IgD-negative memory B cell (primary cell): ENCODE data around the gene TCEA2. TPM values are rescaled to one million over a fixed set of nuclear protein-coding genes. Genes with fewer than 3 reads are reported as not detected.

Source experiments
- H3K27ac Mint-ChIP-seq, 3 donors: one replicate each; pipeline ENCODE4 v1.8.0; 2020 to 2022; ENCODE audit warnings: mild to moderate bottlenecking in 3 of 3, mixed read lengths in 3 of 3, moderate library complexity in 1 of 3
- H3K27me3 Mint-ChIP-seq: one replicate; pipeline ENCODE4 v1.8.0; 2021; ENCODE audit warnings: mixed read lengths
- H3K36me3 Mint-ChIP-seq: one replicate; pipeline ENCODE4 v1.8.0; 2020; ENCODE audit warnings: mild to moderate bottlenecking, mixed read lengths
- H3K4me1 Mint-ChIP-seq, 3 donors: one replicate each; pipeline ENCODE4 v1.8.0; 2020 to 2022; ENCODE audit warnings: mixed read lengths in 3 of 3, mild to moderate bottlenecking in 1 of 3
- H3K4me3 Mint-ChIP-seq, 4 donors: one replicate each; pipeline ENCODE4 v1.8.0; 2020 to 2022; ENCODE audit warnings: mild to moderate bottlenecking in 4 of 4, mixed read lengths in 4 of 4, moderate library complexity in 3 of 4
- H3K9me3 Mint-ChIP-seq, 3 donors: one replicate each; pipeline ENCODE4 v1.8.0; 2020 to 2021; ENCODE audit warnings: mixed read lengths in 3 of 3, mild to moderate bottlenecking in 1 of 3
- polyA plus RNA-seq: library from polyadenylated mRNA; unstranded; fragments of 300-500 nt; fragmentation: Illumina TruSeq; gene quantifications from one replicate; pipeline ENCODE4 v1.2.3, GENCODE V29; 2021

Gene TCEA2
- 41.3 TPM for polyA plus RNA-seq

DNA sequence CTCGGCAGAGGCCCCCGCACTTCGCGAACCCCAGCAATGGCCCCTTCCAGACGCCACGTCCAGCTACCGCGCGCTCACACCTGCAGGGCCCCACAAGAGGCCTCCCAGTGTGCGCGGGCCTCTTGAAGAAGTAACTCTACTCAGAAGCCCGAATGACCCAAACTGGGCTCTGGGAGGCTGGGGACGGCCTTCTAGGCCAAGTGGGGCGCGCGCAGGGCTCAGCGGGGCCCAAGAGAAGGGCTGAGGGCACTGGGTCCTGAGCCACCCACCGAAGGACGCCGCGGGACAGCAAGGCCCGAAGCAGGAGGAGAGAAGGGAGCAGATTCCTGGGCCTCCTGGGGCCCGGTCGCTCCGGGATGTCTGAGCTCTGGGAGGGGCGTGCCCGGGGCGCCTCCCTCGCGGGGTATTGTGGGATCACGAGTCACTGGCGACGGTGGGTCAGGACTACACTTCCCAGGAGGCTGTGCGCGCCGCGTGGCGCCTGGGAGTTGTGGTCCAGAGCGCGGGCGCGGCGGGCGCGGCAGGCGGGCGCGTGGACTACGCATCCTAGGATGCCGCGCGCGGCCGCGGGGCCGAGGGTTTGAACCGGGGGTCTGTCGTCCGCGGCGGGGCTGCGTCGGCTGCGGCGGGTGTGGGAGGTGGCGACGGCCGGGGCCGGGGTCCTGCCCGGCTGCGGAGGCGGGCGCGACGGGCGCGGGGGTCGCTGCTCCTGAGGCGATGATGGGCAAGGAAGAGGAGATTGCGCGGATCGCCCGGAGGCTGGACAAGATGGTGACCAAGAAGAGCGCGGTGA lies at the start of gene TCEA2:
Gene TCEA2 (plus strand): TSS at position 603 of the 793 bp plus-strand sequence. CDS start 115 bp downstream, at position 718.
- Mint-ChIP-seq H3K9me3 (no peaks in the 10 kb centered on the region), H3K4me1 (peaks cover 17 to 37% (median 25%) of the 10 kb centered on the region in 3 donors), H3K27me3 (peaks cover 4% of the 10 kb centered on the region), H3K4me3 (peak within 1 kb of the TSS; percentile 80 to 95 (median 86)), H3K27ac (peak within 1 kb of the TSS in 2 of 3 donors; percentile 28 to 61), H3K36me3 (peaks cover 1% of the 10 kb centered on the region)

DNA sequence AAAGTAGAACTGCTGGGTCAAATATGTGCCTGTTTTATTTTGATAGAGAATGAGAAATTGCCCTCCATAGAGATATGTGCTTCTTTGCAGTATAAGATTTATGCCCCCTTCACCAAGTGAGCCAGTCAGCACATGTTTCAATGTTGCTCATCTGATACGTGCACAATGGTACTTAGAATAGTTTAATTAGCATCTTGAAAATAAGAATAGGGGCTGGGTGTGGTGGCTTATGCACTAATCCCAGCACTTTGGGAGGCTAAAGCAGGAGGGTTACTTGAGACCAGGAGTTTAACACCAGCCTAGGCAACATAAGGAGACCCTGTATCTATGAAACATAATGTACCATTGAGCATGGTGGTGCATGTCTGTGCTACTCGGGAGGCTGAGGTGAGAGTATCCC lies 47.4 kb upstream of the TCEA2 start:
- Mint-ChIP-seq H3K4me1 (peaks cover 0 to 2% (median 0%) of the 10 kb centered on the region in 3 donors), H3K4me3 (no peak overlapping the region), H3K9me3 (no peaks in the 10 kb centered on the region), H3K36me3 (peaks cover 12% of the 10 kb centered on the region), H3K27ac (no peak overlapping the region), H3K27me3 (no peaks in the 10 kb centered on the region)

DNA sequence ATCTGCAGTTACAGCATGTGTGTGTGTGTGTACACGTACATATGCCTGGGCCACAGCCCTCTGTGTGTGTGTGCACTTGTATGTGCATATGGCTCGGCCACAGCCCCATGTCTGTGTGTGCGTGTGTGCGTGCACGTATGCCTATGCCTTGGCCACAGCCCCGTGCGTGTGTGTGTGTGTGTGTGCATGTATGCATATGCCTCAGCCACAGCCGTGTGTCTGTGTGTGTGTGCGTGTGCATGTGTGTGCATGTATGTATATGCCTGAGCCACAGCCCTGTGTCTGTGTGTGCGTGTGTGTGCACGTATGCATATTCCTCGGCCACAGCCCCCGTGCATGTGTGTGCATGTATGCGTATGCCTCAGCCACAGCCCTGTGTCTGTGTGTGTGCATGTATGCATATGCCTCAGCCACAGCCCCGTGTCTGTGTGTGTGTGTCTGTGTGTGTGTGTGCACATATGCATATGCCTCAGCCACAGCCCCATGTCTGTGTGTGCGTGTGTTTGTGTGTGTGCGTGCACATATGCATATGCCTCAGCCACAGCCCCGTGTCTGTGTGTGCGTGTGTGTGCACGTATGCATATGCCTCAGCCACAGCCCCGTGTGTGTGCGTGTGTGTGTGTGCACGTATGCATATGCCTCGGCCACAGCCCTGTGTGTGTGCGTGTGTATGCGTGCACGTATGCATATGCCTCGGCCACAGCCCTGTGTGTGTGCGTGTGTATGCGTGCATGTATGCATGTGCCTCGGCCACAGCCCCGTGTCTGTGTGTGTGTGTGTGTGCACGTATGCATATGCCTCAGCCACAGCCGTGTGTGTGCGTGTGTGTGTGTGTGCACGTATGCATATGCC lies 41.6 kb upstream of the TCEA2 start:
- Mint-ChIP-seq H3K4me1 (no peaks in the 10 kb centered on the region), H3K4me3 (no peak overlapping the region), H3K36me3 (peaks cover 11% of the 10 kb centered on the region), H3K27ac (no peak overlapping the region), H3K9me3 (no peaks in the 10 kb centered on the region), H3K27me3 (no peaks in the 10 kb centered on the region)

DNA sequence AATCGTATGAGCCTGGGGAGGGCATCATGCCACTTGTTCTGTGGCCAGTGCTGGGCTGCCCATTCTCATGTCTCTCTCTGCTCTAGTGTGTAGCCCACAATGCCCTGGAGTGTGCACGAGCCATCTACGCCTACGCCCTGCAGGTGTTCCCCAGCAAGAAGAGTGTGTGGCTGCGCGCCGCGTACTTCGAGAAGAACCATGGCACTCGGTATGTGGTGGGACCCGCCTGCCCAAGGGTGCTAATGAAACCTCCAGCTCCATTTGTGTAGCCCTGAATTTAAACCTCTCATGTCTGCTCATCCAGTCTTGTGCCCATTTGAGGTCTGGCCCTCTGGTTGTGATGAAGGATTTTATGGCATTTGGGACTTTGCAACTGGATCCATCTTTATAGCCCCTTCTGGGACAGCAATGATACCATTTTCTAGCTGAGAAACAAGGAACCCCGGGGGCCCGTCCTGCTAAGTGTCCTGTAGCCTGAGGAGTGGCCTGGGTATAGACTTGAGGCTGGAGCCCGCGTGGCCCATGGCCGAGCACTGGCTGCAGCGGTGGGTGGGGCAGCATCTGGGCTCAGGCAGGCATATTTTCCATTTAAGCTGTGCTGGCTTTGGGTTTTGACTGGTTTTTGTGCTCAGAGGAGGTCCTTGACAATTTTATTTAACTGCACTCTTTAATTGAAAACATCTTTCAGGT lies 40.2 kb upstream of the TCEA2 start:
- Mint-ChIP-seq H3K4me1 (no peaks in the 10 kb centered on the region), H3K4me3 (no peak overlapping the region), H3K9me3 (no peaks in the 10 kb centered on the region), H3K27me3 (no peaks in the 10 kb centered on the region), H3K27ac (peak overlapping the region in 1 of 3 donors; percentile 57), H3K36me3 (peaks cover 8% of the 10 kb centered on the region)

DNA sequence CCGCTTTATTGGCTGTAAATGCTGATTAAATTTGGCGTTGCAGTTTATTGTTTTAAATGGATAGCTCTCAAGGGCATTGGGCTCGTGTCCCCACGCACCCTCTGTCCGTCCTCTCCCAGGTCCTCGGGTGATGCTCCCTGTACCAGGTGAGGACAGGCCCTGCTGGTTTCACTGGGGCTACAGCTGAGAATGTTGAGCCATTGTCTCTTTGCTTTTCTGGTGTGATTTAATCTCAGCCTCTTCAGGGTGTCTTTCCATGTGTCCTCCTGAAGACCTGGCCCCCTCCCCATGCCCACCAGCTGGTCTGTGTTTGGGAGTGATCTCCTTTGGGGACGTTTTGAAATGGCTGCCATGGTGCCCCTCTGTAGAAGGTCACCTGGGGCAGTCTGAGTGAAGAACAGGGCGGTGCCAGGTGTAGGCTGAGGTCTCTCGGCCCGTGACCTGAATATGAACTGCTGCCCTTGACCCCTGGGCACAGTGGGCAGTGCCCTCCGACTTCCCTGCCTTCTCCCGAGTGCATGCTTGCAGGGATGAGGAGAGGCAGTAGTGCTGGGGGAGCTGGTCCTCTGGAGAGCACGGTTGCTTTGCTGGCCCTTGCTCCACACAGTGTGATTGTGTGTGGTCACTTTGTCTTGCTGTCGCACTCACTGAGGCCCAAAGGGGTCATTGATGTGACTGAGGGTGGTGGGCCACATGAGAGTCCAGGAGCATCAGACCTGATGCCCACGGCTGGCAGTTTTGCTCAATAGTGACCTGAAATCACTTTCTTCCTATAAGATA lies 39.4 kb upstream of the TCEA2 start:
- H3K27me3 Mint-ChIP-seq, result no peaks in the 10 kb centered on the region
- H3K36me3 Mint-ChIP-seq, result peaks cover 6% of the 10 kb centered on the region

DNA sequence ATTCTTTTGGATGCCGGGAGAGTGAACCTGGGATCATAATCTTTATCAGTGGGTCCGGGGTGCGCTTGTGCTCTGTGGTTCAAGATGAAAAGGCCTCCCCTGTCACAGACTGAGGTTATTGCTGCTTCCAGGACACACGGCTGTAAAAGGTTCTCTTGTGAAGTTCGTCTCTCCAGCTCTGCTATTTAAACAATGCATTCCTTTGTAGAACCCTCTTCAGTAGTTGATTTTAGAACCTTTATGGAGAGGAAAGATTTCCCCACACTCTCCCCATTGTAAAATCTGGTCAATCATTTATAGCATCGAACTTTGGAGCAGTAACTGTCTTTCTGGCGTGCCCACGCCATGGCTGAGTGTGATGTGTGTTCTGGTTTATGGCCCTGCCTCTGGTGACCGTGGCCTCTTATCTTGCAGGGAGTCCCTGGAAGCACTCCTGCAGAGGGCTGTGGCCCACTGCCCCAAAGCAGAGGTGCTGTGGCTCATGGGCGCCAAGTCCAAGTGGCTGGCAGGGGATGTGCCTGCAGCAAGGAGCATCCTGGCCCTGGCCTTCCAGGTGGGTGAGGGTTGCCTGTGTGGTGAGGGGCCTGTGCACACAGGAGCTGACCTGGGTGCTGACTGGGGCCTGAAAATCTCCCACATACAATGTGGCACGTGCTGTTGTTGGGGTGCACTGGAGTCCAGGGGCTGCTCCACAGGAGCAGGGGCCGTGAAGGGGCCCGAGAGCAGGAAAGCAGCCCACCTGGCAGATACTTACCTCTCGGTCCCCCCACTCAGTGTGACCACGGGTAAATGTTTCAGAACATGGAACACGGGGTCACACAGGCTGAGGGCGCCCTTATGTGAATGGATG lies 38.6 kb upstream of the TCEA2 start:
- peaks cover 3% of the 10 kb centered on the region for H3K36me3 Mint-ChIP-seq
- no peaks in the 10 kb centered on the region for H3K27me3 Mint-ChIP-seq
- H3K27ac Mint-ChIP-seq, result no peak overlapping the region

More for the DNA sequence above, 39.4 kb upstream of the TCEA2 start:
- Mint-ChIP-seq H3K4me3 (no peak overlapping the region), H3K27ac (peak overlapping the region in 1 of 3 donors; percentile 57), H3K9me3 (no peaks in the 10 kb centered on the region), H3K4me1 (no peaks in the 10 kb centered on the region)

DNA sequence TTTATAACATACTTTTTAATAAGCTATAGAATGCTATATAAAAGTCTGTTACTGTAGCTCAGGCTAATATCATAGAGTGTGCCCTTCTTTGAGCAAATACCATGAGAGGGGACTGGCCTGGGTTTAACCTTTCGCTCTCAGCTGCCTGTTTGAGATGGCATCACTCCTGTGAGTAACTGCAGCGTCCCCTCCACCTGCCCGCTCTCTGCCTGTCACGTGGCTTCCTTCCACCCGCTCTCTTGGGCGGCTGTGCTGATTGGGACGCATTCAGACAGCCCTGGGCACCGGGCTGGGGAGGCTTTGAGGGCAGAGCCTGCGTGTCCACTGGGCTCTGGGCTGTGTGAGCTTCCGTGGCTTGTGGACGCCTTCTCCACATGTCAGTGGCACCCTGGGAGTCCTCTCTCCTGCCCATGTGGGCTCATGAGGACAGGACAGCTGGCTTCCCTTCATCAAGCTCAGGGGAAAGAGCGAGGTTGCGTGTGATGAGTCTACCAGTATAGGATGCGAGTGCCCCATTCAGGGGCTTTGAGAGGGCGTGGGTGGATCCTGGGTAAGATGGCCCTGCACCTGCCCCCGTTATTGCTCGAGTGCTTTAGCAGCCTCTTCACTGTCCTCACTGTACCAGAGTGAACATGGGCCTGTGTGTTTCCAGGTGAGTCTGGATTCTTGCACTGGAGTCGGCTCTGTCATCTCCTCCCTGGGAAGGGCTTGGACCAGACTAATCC lies 37.7 kb upstream of the TCEA2 start:
- Mint-ChIP-seq H3K9me3 (no peaks in the 10 kb centered on the region), H3K27ac (no peak overlapping the region), H3K36me3 (peaks cover 3% of the 10 kb centered on the region), H3K4me1 (no peaks in the 10 kb centered on the region), H3K27me3 (no peaks in the 10 kb centered on the region), H3K4me3 (no peak overlapping the region)

More for the DNA sequence above, 38.6 kb upstream of the TCEA2 start:
- H3K4me3 Mint-ChIP-seq, result no peak overlapping the region
- H3K4me1 Mint-ChIP-seq, result no peaks in the 10 kb centered on the region
- H3K9me3 Mint-ChIP-seq, result no peaks in the 10 kb centered on the region

DNA sequence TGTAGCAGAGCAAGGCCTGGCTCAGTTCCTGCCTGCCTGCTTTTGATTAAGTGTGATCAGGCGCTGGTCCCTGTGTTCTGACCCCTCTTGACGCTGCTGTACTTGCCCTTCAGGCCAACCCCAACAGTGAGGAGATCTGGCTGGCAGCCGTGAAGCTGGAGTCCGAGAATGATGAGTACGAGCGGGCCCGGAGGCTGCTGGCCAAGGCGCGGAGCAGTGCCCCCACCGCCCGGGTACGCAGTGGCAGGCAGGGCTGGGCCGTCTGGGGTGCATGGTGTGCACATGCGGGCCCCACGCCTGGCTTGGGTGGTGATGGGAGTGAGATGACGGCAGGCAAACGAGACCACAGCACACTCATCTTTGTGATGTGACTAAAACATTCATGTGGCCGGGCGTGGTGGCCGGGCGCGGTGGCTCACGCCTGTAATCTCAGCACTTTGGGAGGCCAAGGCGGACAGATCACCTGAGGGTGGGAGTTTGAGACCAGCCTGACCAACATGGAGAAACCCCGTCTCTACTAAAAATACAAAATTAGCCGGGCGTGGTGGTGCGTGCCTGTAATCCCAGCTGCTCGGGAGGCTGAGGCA lies 37.1 kb upstream of the TCEA2 start:
- peaks cover 3% of the 10 kb centered on the region for H3K36me3 Mint-ChIP-seq

DNA sequence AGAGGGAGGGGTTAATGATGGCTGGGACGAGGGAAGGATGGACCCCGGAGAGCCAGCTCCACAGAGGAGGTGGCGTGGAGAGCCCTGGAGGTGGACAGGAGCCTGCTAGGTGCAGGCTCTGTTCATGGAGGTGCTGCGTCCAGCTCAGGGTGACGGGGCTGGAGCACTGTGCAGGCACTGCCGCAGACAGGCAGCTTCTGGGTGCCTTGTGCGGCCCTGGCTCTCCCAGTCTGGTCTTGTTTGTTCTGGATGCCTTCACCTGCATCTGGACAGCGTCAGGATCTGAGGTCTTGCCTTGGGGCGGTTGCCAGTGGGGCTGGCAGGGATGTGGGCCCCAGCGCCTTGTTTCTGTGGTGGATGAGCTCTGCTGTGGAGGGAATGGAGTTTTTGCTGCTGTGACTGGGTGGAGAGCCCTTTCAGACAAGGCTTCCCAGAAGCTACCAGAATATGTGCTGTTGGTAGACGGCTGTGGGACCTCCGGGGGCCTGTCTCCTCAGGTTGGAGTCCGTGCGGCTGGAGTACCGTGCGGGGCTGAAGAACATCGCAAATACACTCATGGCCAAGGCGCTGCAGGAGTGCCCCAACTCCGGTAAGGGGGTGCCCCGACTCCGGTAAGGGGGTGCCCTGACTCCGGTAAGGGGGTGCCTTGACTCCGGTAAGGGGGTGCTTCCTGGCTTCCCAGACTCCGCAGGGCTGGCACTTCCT lies 34.9 kb upstream of the TCEA2 start:
- H3K36me3 Mint-ChIP-seq, result peaks cover 3% of the 10 kb centered on the region
- no peak overlapping the region for H3K27ac Mint-ChIP-seq

More for the DNA sequence above, 37.1 kb upstream of the TCEA2 start:
- H3K27me3 Mint-ChIP-seq, result no peaks in the 10 kb centered on the region
- no peaks in the 10 kb centered on the region for H3K4me1 Mint-ChIP-seq
- H3K4me3 Mint-ChIP-seq, result no peak overlapping the region
- H3K27ac Mint-ChIP-seq, result no peak overlapping the region
- no peaks in the 10 kb centered on the region for H3K9me3 Mint-ChIP-seq

DNA sequence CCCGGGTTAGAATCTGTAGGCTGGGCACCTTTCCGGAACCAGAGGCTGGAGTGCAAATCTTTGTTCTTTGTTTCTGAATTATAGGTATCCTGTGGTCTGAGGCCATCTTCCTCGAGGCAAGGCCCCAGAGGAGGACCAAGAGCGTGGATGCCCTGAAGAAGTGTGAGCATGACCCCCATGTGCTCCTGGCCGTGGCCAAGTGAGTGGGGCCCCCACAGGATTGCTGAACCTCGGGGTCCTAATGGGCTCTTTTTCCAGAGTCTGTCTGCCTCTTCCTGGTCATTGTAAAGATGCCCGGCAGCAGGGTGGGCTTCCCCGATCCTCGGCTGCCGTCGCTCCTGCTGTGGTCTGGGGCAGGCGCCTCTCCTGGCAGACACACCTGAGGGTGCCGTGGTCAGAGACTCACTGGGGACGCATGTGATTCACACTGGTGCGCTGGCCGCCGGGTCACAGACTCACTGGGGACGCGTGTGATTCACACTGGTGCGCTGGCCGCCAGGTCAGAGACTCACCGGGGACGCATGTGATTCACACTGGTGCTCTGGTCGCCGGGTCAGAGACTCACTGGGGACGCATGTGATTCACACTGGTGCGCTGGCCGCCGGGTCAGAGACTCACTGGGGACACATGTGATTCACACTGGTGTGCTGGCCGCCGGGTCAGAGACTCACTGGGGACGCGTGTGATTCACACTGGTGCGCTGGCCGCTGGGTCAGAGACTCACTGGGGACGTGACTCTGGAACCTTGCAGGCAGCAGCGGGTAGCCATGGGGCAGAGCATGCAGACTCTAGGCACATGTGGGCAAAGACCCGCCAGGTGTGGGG lies 33.5 kb upstream of the TCEA2 start:
- Mint-ChIP-seq H3K27me3 (no peaks in the 10 kb centered on the region), H3K9me3 (no peaks in the 10 kb centered on the region), H3K4me1 (peaks cover 0 to 1% (median 0%) of the 10 kb centered on the region in 3 donors), H3K36me3 (no peaks in the 10 kb centered on the region), H3K27ac (no peak overlapping the region), H3K4me3 (no peak overlapping the region)

More for the DNA sequence above, 34.9 kb upstream of the TCEA2 start:
- Mint-ChIP-seq H3K4me1 (no peaks in the 10 kb centered on the region), H3K9me3 (no peaks in the 10 kb centered on the region), H3K4me3 (no peak overlapping the region), H3K27me3 (no peaks in the 10 kb centered on the region)

DNA sequence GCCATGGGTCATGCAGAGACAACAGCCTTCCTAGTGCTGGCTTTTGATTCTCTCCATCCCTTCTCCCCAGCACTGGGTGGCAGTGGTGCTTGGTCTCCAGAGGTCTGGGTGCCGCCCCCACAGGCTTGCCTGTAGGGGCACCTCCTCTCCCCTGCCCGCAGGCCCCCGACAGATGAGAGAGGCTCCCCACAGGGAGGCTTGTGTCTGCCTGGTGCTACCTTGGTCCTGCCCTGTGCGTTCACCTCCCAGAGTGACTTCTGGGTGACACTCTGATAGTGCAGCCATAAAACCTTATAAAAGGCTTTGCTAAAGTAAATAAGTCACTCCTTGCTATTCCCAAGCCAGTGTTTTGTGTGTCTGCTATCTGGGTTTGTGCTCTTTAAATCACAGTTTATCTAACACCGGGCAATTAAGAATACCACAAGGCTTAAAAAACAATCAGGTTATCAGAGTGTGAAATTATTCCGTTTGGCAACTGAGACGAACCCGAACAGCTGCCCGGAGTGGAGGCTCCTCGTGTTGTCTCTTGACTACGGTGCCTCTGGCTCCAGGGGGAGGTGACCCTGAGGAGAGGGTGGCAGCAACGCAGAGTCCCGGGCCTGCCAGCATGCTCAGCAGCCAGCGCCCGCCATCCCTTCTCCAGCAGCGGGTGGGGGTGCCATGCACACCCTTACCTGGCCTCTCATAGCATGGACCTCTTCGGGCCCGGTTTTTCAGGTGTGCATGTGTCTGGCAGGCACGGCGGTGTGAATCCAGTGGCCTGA lies 32.4 kb upstream of the TCEA2 start:
- no peaks in the 10 kb centered on the region for H3K9me3 Mint-ChIP-seq
- no peak overlapping the region for H3K4me3 Mint-ChIP-seq
- H3K4me1 Mint-ChIP-seq, result peaks cover 0 to 1% (median 0%) of the 10 kb centered on the region in 3 donors
- H3K27me3 Mint-ChIP-seq, result no peaks in the 10 kb centered on the region
- no peaks in the 10 kb centered on the region for H3K36me3 Mint-ChIP-seq
- no peak overlapping the region for H3K27ac Mint-ChIP-seq
